GM12864 (cell line): ENCODE results near the gene FKBP1A.

Experiments
- DNase-seq: peaks from one replicate; pipeline ENCODE4 v3.0.0-alpha.2; 2011; ENCODE audit warnings: low read depth
- H3K4me3 ChIP-seq: 2 replicates; pipeline ENCODE4 v1.5.1; 2011; ENCODE audit warnings: mild to moderate bottlenecking, low read depth, low read length, control low read depth
- TF ChIP-seq, protein P1 (sequence below): IDR thresholded peaks from 2 replicates; pipeline ENCODE4 v1.5.1; 2011; ENCODE audit warnings: low read depth, mild to moderate bottlenecking, moderate library complexity, low read length, control low read depth, inconsistent platforms; ENCODE audit errors: missing control alignments

Gene FKBP1A

DNA sequence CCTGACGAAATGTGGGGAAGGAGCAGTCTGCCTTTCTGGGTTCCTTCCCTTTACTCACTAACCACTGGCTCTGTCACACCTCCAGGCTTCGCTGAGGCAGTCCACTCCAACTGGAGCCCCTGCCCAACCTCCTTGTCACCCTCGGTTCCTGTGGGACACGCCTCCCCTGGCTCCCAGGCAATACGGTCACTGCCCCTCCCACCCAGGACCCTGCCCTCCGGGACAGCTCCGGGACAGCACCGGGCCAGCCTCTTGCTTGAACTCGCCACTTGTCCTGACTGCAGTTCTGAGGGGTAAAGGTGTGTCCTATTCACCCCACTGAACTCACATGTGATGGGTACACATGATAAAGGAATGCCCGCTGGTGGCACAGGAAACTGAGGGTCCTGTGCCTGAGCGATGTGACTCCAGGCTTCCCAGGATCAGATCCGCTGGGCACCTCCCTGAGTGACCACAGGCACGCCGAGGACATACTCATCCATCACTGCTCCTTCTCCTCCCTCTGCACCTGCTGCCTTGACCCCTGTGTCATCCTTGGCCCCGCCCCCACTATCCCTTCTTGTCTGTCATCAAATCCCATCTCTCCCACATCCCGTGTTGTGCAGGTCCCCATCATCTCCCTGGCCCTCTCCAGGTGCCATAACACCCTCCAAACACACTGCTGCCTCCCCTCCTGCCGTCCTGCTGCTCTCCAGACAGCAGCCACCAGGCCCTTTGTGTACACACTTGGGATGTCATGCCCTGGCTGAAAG is 71.8 kb downstream of the FKBP1A start:
- no peak overlapping the region for H3K4me3 ChIP-seq
- TF ChIP-seq, protein P1, sequence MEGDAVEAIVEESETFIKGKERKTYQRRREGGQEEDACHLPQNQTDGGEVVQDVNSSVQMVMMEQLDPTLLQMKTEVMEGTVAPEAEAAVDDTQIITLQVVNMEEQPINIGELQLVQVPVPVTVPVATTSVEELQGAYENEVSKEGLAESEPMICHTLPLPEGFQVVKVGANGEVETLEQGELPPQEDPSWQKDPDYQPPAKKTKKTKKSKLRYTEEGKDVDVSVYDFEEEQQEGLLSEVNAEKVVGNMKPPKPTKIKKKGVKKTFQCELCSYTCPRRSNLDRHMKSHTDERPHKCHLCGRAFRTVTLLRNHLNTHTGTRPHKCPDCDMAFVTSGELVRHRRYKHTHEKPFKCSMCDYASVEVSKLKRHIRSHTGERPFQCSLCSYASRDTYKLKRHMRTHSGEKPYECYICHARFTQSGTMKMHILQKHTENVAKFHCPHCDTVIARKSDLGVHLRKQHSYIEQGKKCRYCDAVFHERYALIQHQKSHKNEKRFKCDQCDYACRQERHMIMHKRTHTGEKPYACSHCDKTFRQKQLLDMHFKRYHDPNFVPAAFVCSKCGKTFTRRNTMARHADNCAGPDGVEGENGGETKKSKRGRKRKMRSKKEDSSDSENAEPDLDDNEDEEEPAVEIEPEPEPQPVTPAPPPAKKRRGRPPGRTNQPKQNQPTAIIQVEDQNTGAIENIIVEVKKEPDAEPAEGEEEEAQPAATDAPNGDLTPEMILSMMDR: no peak
- no peak for DNase-seq

DNA sequence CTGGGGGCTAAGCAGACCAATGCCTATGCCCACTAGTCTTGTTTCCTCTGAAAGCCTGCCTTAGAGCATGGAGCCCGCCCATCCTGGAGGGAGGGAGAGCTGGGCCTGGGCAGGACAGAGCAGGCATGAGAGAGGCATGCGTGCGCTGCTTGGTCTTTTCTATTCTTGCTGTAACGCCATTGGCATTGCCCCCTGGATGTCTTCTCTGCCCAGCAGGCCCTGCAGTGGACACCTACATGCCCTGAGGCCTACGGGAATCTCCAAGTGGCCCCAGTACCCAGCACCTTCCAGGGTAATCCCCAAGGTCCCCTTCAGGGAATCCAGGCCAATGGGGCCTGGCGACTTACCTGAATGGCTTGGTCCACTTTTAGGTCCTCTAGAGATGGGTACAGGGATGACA is 72.8 kb downstream of the FKBP1A start:
- no peak overlapping the region for H3K4me3 ChIP-seq
- TF ChIP-seq, protein P1: no peak
- DNase-seq: no peak

DNA sequence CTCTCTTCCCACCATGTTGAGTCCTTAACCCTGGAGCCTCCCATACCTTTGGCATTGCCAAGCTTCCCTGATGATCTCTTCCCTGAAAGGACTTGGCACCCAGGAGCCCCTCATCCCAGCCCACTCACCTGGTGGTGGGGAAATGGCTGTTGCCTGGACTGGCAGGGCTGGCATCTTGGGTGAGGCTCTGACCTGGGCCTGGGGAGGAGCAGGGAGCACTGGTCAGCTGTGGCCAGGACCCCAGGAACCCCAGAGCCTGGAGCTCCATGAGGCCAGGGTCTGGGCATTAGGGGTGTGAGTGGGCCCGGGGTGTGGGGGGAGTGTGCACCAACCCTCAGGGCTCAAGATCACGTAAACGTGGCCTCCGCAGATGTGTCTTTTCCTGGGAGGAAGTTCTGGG is 73.4 kb downstream of the FKBP1A start:
- H3K4me3 ChIP-seq: no peak overlapping the region
- no peak for DNase-seq
- TF ChIP-seq, protein P1: no peak

DNA sequence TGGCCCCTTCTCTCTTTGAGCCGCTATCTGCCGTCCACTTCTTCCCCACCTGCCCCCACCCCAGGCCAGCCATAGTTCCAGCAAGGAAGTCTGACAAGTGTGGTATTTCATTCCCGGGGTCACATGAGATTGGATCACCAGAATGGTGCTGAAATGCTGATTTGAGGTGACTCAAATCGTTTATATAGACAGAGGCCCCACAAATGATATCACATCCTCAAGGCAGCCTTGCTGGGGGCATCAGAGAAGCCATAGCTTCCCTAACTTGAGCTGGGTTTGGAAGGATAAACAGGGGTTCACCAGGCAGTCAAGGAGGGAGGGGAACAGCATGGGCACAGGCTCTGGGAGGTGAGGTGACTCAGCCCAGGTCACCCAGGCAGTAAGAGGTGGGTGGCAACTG is 73.8 kb downstream of the FKBP1A start:
- no peak for DNase-seq
- no peak overlapping the region for H3K4me3 ChIP-seq
- TF ChIP-seq, protein P1: no peak
